GM18517 (cell line): Measurements from ENCODE around the gene NDUFB4.

Experiments used
- ATAC-seq: cut with Tn5 transposase; IDR thresholded peaks from one replicate; pipeline ENCODE4 v1.9.1; 2021; ENCODE audit warnings: mild to moderate bottlenecking, moderate library complexity; ENCODE audit not compliant: unreplicated experiment

NDUFB4 gene

DNA sequence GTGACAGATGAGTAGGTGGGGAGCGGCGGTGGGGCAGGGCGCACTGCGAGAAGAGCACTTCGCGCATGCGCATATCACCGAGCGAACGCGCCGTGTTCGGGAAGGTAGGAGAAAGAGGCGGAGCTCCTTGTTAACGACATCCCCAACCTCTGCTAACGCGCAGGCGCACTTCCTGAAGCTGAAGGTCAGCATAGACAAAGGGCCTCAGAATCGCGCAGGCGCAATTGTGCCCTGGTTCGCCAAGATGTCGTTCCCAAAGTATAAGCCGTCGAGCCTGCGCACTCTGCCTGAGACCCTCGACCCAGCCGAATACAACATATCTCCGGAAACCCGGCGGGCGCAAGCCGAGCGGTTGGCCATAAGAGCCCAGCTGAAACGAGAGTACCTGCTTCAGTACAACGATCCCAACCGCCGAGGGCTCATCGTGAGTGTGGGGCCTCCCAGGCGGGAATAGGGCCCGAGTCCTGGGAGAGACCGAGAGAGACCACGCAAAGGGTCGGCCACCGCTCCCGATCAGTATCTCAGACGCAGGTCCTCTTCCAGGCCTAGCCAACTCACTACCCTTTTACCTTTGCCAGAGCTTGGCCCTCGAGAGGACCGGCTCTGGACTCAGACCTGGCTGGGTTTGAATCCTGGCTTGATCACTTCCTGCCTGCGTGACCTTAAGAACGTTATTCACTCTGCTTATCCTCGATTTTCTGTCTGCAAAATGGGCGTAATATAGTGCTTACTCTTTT, at the start of gene NDUFB4:
NDUFB4 (plus strand) TSS at position 221 of the 737 bp plus-strand sequence; CDS start at position 245, 24 bp downstream.
- peak; percentile 96 for ATAC-seq

- no peak for ATAC-seq
Measured at GRCh38 chr3:120550546-120550945, 45.6 kb upstream of the NDUFB4 start.

DNA sequence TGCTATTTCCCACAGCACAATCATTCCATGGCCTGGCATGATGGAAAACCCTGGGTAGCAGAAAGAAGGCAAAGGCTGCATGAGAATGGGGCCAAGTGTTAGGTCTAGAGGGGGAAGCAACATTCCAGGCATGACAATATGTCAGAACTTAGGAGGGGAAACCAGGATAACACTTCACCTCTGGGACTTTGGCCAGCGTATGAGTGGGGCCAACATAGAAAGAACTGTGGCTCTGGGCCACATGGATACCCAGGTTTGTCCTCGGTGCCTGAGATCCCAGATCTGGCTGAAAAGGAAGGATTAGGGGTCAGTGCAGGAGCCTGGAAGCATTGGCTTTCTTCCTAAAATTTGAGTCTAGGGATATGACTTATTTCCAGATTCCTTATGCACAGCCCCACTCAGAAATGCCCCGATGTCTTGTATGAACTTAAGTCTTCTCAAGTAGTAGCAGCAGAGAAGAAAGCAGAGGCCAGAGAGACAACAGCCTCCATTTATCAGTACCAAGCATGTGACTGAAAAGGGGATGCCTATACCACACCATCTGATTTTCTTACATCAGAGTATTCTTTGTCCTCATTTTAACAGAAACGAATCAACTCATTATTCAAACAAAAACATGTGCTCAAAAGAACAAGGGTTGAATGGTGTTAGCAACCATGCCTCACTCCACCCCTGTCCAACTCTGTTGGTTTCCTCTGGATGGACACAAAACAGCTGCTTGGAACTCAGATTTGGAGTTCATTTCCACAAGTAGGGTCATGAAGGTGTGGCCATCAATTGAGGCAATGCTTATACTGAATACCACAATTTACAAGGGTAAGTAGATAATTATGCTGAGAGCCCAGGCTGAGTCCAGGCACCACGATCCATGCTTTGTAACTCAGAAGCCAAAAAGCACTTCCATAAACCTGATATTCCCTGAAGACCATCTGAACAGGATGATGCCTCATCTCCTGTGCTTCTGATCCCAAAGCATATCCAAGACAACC, 43.7 kb upstream of the NDUFB4 start:
- no peak for ATAC-seq

DNA sequence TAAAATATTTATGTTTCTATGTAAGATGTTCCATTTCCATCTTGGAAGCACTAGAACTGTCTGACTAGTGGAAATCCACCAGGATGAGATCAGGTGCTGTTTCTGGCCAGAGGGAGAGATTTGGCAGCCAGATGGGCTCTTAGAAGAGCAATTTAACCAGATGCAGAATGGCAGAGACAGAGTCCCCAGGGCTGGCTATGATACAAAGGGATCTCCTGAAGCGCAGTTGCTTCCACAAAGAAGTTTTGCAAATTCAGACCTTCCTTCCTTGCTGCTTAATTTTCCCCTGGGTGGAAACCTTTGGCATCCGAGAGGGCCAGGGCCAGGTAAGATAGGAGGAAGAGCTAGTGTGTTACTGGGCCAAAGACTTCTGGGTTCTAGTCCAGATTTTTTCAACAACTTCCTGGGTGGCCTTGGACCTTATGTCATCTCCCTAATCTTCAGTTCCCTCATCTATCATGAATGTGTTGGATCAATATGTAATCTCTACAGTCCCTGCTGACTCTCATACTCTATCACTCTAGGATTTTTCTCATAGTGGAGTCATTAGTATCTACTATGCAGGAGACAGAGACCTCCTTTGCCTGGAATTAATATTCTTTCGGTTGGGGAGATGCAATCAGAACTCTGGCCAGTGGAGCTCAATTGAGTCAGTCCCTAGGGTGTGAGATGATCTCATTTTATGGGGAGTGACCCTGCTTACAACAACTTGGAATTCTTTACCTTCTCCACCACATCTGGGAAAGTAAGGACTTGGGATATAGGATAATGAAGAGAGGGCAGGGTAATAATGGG, 41.1 kb upstream of the NDUFB4 start:
- no peak for ATAC-seq

- no peak for ATAC-seq
Measured at GRCh38 chr3:120555657-120556509, 40.3 kb upstream of the NDUFB4 start.

GRCh38 chr3:120557115-120557514, 39.0 kb upstream of the NDUFB4 start:
- ATAC-seq, result no peak

DNA sequence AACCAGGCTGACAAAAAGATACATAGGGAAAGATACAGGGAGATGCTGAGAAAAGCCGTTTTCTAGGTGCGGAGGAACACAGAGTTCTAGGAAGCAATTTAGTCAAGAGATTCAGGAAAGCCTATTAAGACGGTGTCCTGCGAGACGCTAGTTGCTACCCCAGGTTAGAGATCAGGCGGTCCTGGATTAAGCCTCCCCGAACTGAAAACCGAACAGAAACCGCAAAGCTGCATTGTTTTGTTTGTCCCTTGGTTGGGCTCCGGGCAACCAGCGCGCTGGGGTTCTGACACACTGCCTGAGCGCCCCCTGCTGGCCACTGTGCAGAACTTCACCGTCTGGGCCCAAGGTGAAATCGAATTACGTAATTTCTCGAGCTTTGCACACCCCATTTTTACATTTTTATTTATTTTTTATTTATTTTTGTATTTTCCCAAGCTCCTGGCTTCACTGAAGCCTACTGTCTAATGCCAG, 37.3 kb upstream of the NDUFB4 start:
- ATAC-seq, result peak; percentile 92

- ATAC-seq, result peak; percentile 38
Measured at GRCh38 chr3:120559242-120560061, 36.7 kb upstream of the NDUFB4 start.

GRCh38 chr3:120560304-120561250, 35.6 kb upstream of the NDUFB4 start:
- no peak for ATAC-seq

DNA sequence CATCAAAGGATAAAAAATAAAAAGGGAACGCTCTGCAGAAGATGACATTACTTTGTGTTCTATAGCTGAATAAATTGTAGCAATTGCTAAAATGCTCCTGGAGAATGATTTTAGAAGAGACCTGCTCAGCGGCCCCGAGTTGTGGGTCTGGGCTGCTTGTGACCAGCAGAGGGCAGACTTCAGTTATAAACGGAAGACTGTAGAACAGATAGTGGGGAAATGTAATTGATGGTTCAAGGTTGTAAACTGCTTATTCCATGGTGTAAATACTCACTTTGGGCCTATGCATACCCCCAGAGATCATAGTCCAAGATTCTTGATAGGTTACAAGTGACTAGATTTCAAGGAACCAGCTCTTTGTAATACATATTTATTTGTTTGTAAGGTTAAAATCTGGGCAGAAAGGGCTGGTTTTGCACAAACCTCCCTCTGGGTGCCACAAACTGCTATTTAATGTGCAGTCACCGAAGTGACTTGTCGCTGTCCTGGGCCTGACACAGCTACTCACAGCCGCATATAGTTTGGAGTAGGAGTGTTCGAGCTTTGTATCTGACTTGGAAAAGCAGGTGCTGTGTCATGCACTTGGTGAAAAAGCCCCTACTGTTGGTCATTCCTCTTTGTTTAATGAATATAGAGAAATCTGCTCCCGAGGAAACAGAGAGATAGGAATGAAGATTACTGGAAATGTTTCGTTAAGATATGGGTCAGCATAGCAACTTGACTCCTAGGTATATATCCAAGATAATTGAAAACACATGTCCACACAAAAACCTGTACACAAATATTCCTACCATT, 34.7 kb upstream of the NDUFB4 start:
- peak; percentile 55 for ATAC-seq

- ATAC-seq, result no peak
Measured at GRCh38 chr3:120563356-120564022, 32.6 kb upstream of the NDUFB4 start.

- ATAC-seq, result no peak
Measured at GRCh38 chr3:120566243-120566975, 29.7 kb upstream of the NDUFB4 start.

GRCh38 chr3:120567370-120568201, 28.6 kb upstream of the NDUFB4 start:
- peak; percentile 64 for ATAC-seq

GRCh38 chr3:120568202-120568531, 28.0 kb upstream of the NDUFB4 start:
- ATAC-seq, result no peak

DNA sequence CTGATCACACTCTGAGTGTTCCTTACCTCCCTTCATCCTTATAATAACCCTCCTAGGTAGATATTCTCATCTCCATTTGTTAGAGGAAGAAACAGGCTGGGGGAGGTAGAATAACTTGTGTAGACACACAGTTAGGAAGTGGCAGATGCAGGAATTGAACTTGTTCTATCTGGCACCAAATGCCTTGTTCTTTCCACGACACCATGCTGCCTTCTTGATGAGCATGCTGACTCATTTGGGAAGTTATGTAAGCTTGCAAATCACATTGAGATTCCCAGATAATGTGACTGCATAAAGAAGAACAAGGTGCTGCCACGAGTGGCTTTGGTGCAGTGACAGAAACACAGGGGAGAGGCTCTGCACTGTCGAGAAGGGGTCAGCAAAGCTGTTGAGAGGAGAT, 27.5 kb upstream of the NDUFB4 start:
- ATAC-seq, result no peak
